HepG2 (cell line): ENCODE results near the gene C5orf58. TPM values are rescaled to one million over a fixed set of nuclear protein-coding genes. Genes with fewer than 3 reads are reported as not detected.

Source experiments
- ATAC-seq: fragments of 200-7000 bp; cut with Tn5 transposase; 3 replicates; pipeline ENCODE4 v1.9.1; 2020; ENCODE audit warnings: mild to moderate bottlenecking, moderate library complexity
- BruUV-seq: library from RNA; stranded (reverse); fragments of 400-500 nt; replicated peaks from 2 replicates; lab custom pipeline; 2021; lab: Mats Ljungman, UMichigan
- CTCF ChIA-PET: fragments of 300-600 bp; formaldehyde crosslinking; extraction: SDS; loops from one replicate; lab custom pipeline; 2021; ENCODE audit warnings: low total read pairs, inconsistent platforms, low intra/inter-chr PET ratio; lab: Yijun Ruan, JAX
- POLR2A ChIA-PET: fragments of 350-600 bp; sonication (Branson Sonifier 250); formaldehyde crosslinking; loops from one replicate; lab custom pipeline; 2020; ENCODE audit warnings: antibody characterized with exemption, inconsistent platforms; lab: Yijun Ruan, JAX
- DNase-seq: peaks from one replicate; pipeline ENCODE4 v3.0.0-alpha.2; 2015; ENCODE audit warnings: low spot score
- FAIRE-seq: peaks from 3 replicates; lab custom pipeline; 2011; peaks lifted over from hg19 to GRCh38; lab: Jason Lieb, UNC
- H2AFZ ChIP-seq: one replicate; pipeline ENCODE4 v1.6.1; 2011; ENCODE audit warnings: low read length, inconsistent platforms
- H3K27ac ChIP-seq: fragments of 300-600 bp; 3 replicates; pipeline ENCODE4 v1.8.0; 2011; ENCODE audit warnings: mixed run types, mild to moderate bottlenecking, mixed read lengths, low read length, inconsistent platforms; ENCODE audit not compliant: insufficient read depth; ENCODE audit errors: extremely low read length
- H3K27me3 ChIP-seq, 2 experiments: fragments of 200-600 bp in 1 of 2; 2 replicates in 1 of 2; 3 replicates in 1 of 2; pipeline versions ENCODE4 v1.6.0 to v1.8.0; 2011; ENCODE audit warnings: low read length in 2 of 2, mild to moderate bottlenecking in 2 of 2, moderate library complexity in 2 of 2, inconsistent platforms in 1 of 2; ENCODE audit not compliant: insufficient read depth in 2 of 2, control insufficient read depth in 1 of 2
- H3K36me3 ChIP-seq, 2 experiments: fragments of 200-600 bp in 1 of 2; replicated peaks in 1 of 2; 2 replicates in 1 of 2; 3 replicates in 1 of 2; pipeline versions ENCODE4 v1.5.1 to v1.8.0; 2011; ENCODE audit warnings: low read length in 2 of 2, inconsistent platforms in 1 of 2; ENCODE audit not compliant: insufficient read depth in 2 of 2, control insufficient read depth in 1 of 2
- H3K4me1 ChIP-seq: 2 replicates; pipeline ENCODE4 v1.5.1; 2012; ENCODE audit warnings: low read length, inconsistent platforms; ENCODE audit not compliant: insufficient read depth
- H3K4me2 ChIP-seq: 2 replicates; pipeline ENCODE4 v1.6.0; 2011; ENCODE audit warnings: low read depth, low read length, inconsistent platforms
- H3K4me3 ChIP-seq, 3 experiments: fragments of 200-600 bp in 1 of 3; sonication (generic), shearing (Covaris generic) in 1 of 3; replicated peaks in 1 of 3; 2 replicates each; pipeline ENCODE4 v1.5.1; 2011 to 2016; ENCODE audit warnings: low read length in 3 of 3, inconsistent platforms in 2 of 3, low read depth in 2 of 3, mild to moderate bottlenecking in 2 of 3, control low read depth in 1 of 3, mixed read lengths in 1 of 3; ENCODE audit not compliant: insufficient read depth in 1 of 3
- H3K79me2 ChIP-seq: one replicate; pipeline ENCODE4 v1.6.1; 2011; ENCODE audit warnings: low read length, inconsistent platforms; ENCODE audit not compliant: insufficient read depth
- H3K9ac ChIP-seq: 2 replicates; pipeline ENCODE4 v1.6.0; 2011; ENCODE audit warnings: mild to moderate bottlenecking, low read depth, low read length, inconsistent platforms; ENCODE audit not compliant: insufficient read depth
- H3K9me3 ChIP-seq: 2 replicates; pipeline ENCODE4 v1.5.1; 2012; ENCODE audit warnings: mild to moderate bottlenecking, low read length
- H4K20me1 ChIP-seq: 2 replicates; pipeline ENCODE4 v1.6.0; 2011; ENCODE audit warnings: inconsistent platforms, mild to moderate bottlenecking, low read length, moderate library complexity; ENCODE audit not compliant: insufficient read depth
- RCOR2 ChIP-seq: IDR thresholded peaks from 2 replicates; pipeline ENCODE4 v1.6.1; 2016; ENCODE audit warnings: missing biosample characterization, missing genetic modification reagents
- SIX1 ChIP-seq: sonication (generic); formaldehyde crosslinking; IDR thresholded peaks from 2 replicates; pipeline ENCODE4 v1.4.0; 2020; ENCODE audit warnings: missing genetic modification reagents, borderline replicate concordance
- STAG1 ChIP-seq: sonication (generic); formaldehyde crosslinking; IDR thresholded peaks from 2 replicates; pipeline ENCODE4 v1.4.0; 2020; ENCODE audit warnings: missing genetic modification reagents
- U2AF2 ChIP-seq: fragments of 200-400 bp; formaldehyde crosslinking; IDR thresholded peaks from 2 replicates; pipeline ENCODE4 v1.6.1; 2017; ENCODE audit warnings: low read depth, mild to moderate bottlenecking, low read length
- ZBTB21 ChIP-seq: sonication (generic); formaldehyde crosslinking; IDR thresholded peaks from 2 replicates; pipeline ENCODE4 v1.4.0; 2020; ENCODE audit warnings: missing genetic modification reagents
- ZNF101 ChIP-seq: sonication (generic); formaldehyde crosslinking; IDR thresholded peaks from 2 replicates; pipeline ENCODE4 v1.4.0; 2020; ENCODE audit warnings: mild to moderate bottlenecking, low read depth, missing genetic modification reagents, borderline replicate concordance
- ZNF225 ChIP-seq: sonication (generic); formaldehyde crosslinking; IDR thresholded peaks from 2 replicates; pipeline ENCODE4 v1.4.0; 2020; ENCODE audit warnings: mild to moderate bottlenecking, missing genetic modification reagents
- ZNF891 ChIP-seq: sonication (generic); formaldehyde crosslinking; IDR thresholded peaks from 2 replicates; pipeline ENCODE4 v1.5.0; 2020; ENCODE audit warnings: mild to moderate bottlenecking, missing genetic modification reagents
- WGBS: methylation state at CpG from one replicate; pipeline ENCODE4 v1.1.6; 2017; ENCODE audit warnings: low lambda C conversion rate; 5-methylcytosine and 5-hydroxymethylcytosine counted together
- in situ Hi-C: cut with HindIII; loops from 2 replicates; pipeline ENCODE4 v1.10.0; 2017; ENCODE audit warnings: low pct_unique_long_range_greater_than_20kb; ENCODE audit not compliant: extremely low pct_ligation_motif_present
- intact Hi-C: fragments of 100-400 bp; cut with micrococcal nuclease; formaldehyde crosslinking; loops from one replicate; pipeline ENCODE4 v1.10.0; 2022; ENCODE audit not compliant: unreplicated experiment
- polyA plus RNA-seq, 8 experiments: library from polyadenylated mRNA; depleted of rRNA in 3 of 8; stranded (reverse) in 7 of 8; unstranded in 1 of 8; fragments of >200 nt; fragmentation: Illumina TruSeq in 4 of 8; extraction: Trizol in 4 of 8; gene quantifications; 2 replicates each; pipeline versions ENCODE4 v1.2.1 to v1.2.3, GENCODE V29; 2011 to 2016; ENCODE audit warnings: low read depth in 4 of 8, missing spikeins in 1 of 8, mixed read lengths in 1 of 8; ENCODE audit not compliant: insufficient read depth in 1 of 8
- total RNA-seq, 5 experiments: library from RNA; depleted of rRNA; stranded (reverse); fragments of >200 nt; fragmentation: Illumina TruSeq; extraction: Trizol; gene quantifications; 2 replicates each; pipeline ENCODE4 v1.2.3, GENCODE V29; 2016; ENCODE audit warnings: low read depth in 1 of 5

The C5orf58 gene
- total and polyA plus RNA-seq, 2 of the 13 experiments (the other 11 are each of a cell fraction or from before 2014, with no cell fraction given) = not detected

- no peak for TF ChIP-seq RCOR2 (CRISPR knock-in tag)
- TF ChIP-seq U2AF2 = no peak
- no peak for TF ChIP-seq ZNF101
- no peak for TF ChIP-seq ZBTB21 (CRISPR knock-in tag)
- TF ChIP-seq ZNF225 = no peak
- TF ChIP-seq, all 625 proteins: peak for 0
Measured at GRCh38 chr5:170270293-170271069, 37.7 kb downstream of the C5orf58 start (continued).

- Histone ChIP-seq H3K9ac (no peak overlapping the region), H3K79me2 (no peaks in the 10 kb centered on the region), H3K4me1 (no peaks in the 10 kb centered on the region), H3K4me2 (no peak overlapping the region), H3K4me3 (no peak overlapping the region), H3K27me3 (peaks cover 0 to 1% of the 10 kb centered on the region in 2 experiments; a peak in 1 of 5 replicates), H3K36me3 (no peaks in the 10 kb centered on the region), H3K27ac (no peak overlapping the region), H3K9me3 (no peaks in the 10 kb centered on the region), H2AFZ (no peak overlapping the region), H4K20me1 (no peaks in the 10 kb centered on the region)
- no peak for FAIRE-seq
- POLR2A ChIA-PET = no interaction called here
- DNase-seq = no peak
- ATAC-seq = peak; percentile 50; the same call in 2 of the 3 replicates
- CTCF ChIA-PET = no interaction called here
- TF ChIP-seq STAG1 (CRISPR knock-in tag) = peak; percentile 31; the same call in 1 of the 2 replicates
- no peak for TF ChIP-seq SIX1 (CRISPR knock-in tag)
- no peak for TF ChIP-seq ZNF891 (CRISPR knock-in tag)
- no TSS peak for BruUV-seq
- in situ Hi-C loops (no loop called here), intact Hi-C loops (no loop called here)
- WGBS = 13% methylated on average over 5 of the region's 8 CpGs
Measured at GRCh38 chr5:170273968-170274710, 41.4 kb downstream of the C5orf58 start.
